ENCODE data around the gene HS6ST2.

HS6ST2 gene

GRCh38 chrX:132778917-132779316 lies 179.5 kb downstream of the HS6ST2 start:
- Histone ChIP-seq H3K36me3 (no peaks in the 10 kb centered on the region), H3K27me3 (ENCODE audit: insufficient read depth, low read depth, severe bottlenecking) (peaks cover 30% of the 10 kb centered on the region), H3K27ac (no peak overlapping the region), H3K9me3 (ENCODE audit: severe bottlenecking) (no peaks in the 10 kb centered on the region), H3K4me3 (ENCODE audit: low read depth, low read length) (no peak overlapping the region)
- no peak for TF ChIP-seq CTCF (IDR thresholded peaks at IDR 0.05; ENCODE audit: low read depth, low read length)
- no peak for DNase-seq

- H3K27ac ChIP-seq = no peak overlapping the region
- TF ChIP-seq CTCF (IDR thresholded peaks at IDR 0.05; ENCODE audit: low read depth, low read length) = no peak
- no peak for DNase-seq
Observed at GRCh38 chrX:132776486-132777210, 181.8 kb downstream of the HS6ST2 start.

GRCh38 chrX:132775263-132775823 lies 183.1 kb downstream of the HS6ST2 start:
- H3K36me3 ChIP-seq = no peaks in the 10 kb centered on the region
- H3K27ac ChIP-seq = no peak overlapping the region
- peaks cover 23% of the 10 kb centered on the region for H3K27me3 ChIP-seq (ENCODE audit: insufficient read depth, low read depth, severe bottlenecking)
- no peak for TF ChIP-seq CTCF (IDR thresholded peaks at IDR 0.05; ENCODE audit: low read depth, low read length)
- H3K9me3 ChIP-seq (ENCODE audit: severe bottlenecking) = no peaks in the 10 kb centered on the region
- DNase-seq = no peak
- H3K4me3 ChIP-seq (ENCODE audit: low read depth, low read length) = no peak overlapping the region

More at GRCh38 chrX:132776486-132777210, 181.8 kb downstream of the HS6ST2 start:
- no peaks in the 10 kb centered on the region for H3K36me3 ChIP-seq
- no peaks in the 10 kb centered on the region for H3K9me3 ChIP-seq (ENCODE audit: severe bottlenecking)
- no peak overlapping the region for H3K4me3 ChIP-seq (ENCODE audit: low read depth, low read length)
- peaks cover 29% of the 10 kb centered on the region for H3K27me3 ChIP-seq (ENCODE audit: insufficient read depth, low read depth, severe bottlenecking)

- Histone ChIP-seq H3K9me3 (ENCODE audit: severe bottlenecking) (no peaks in the 10 kb centered on the region), H3K27ac (no peak overlapping the region), H3K36me3 (no peaks in the 10 kb centered on the region), H3K4me3 (ENCODE audit: low read depth, low read length) (no peak overlapping the region), H3K27me3 (ENCODE audit: insufficient read depth, low read depth, severe bottlenecking) (peaks cover 26% of the 10 kb centered on the region)
- no peak for DNase-seq
- no peak for TF ChIP-seq CTCF (IDR thresholded peaks at IDR 0.05; ENCODE audit: low read depth, low read length)
Observed at GRCh38 chrX:132774010-132774714, 184.3 kb downstream of the HS6ST2 start.

- DNase-seq = no peak
- TF ChIP-seq CTCF (IDR thresholded peaks at IDR 0.05; ENCODE audit: low read depth, low read length) = no peak
Observed at GRCh38 chrX:132769609-132770008, 188.8 kb downstream of the HS6ST2 start.

More at GRCh38 chrX:132769609-132770008, 188.8 kb downstream of the HS6ST2 start:
- H3K27ac ChIP-seq = no peak overlapping the region
- peaks cover 36% of the 10 kb centered on the region for H3K27me3 ChIP-seq (ENCODE audit: insufficient read depth, low read depth, severe bottlenecking)
- H3K9me3 ChIP-seq (ENCODE audit: severe bottlenecking) = no peaks in the 10 kb centered on the region
- no peak overlapping the region for H3K4me3 ChIP-seq (ENCODE audit: low read depth, low read length)
- H3K36me3 ChIP-seq = no peaks in the 10 kb centered on the region
